NCI-H526 treated with DMSO at 0.1 percent for 48 hours (cell line): Measurements from ENCODE around the gene KIF19.
"Not testable (repeated sequence)": the region's sequence is repeated elsewhere in the genome, so short reads cannot be mapped to it uniquely, and the experiment has no call there.

Experiments
- DNase-seq: peaks from one replicate; lab custom pipeline; 2025; lab: John Stamatoyannopoulos, UW

Gene KIF19

GRCh38 chr17:74325743-74326379 is at the start of gene KIF19:
Gene KIF19 (plus strand): TSS chr17:74326226. CDS start chr17:74326350, 124 bp downstream.
- no peak for DNase-seq

GRCh38 chr17:74276541-74277009 is 49.5 kb upstream of the KIF19 start:
- DNase-seq, result no peak

GRCh38 chr17:74277935-74278334 is 48.1 kb upstream of the KIF19 start:
- no peak for DNase-seq

GRCh38 chr17:74279617-74280016 is 46.4 kb upstream of the KIF19 start:
- not testable (repeated sequence) for DNase-seq

GRCh38 chr17:74280093-74280513 is 45.9 kb upstream of the KIF19 start:
- DNase-seq, result no peak

GRCh38 chr17:74281799-74282198 is 44.2 kb upstream of the KIF19 start:
- DNase-seq, result no peak

- DNase-seq, result not testable (repeated sequence)
Observed at GRCh38 chr17:74282274-74282586, 43.8 kb upstream of the KIF19 start.

GRCh38 chr17:74282587-74283370 is 43.2 kb upstream of the KIF19 start:
- DNase-seq, result no peak

- no peak for DNase-seq
Observed at GRCh38 chr17:74283371-74283673, 42.7 kb upstream of the KIF19 start.

GRCh38 chr17:74287031-74287602 is 38.9 kb upstream of the KIF19 start:
- DNase-seq, result no peak

- no peak for DNase-seq
Observed at GRCh38 chr17:74288785-74289184, 37.2 kb upstream of the KIF19 start.

GRCh38 chr17:74289688-74290087 is 36.3 kb upstream of the KIF19 start:
- no peak for DNase-seq

- no peak for DNase-seq
Observed at GRCh38 chr17:74290340-74290739, 35.7 kb upstream of the KIF19 start.

GRCh38 chr17:74292495-74292894 is 33.5 kb upstream of the KIF19 start:
- DNase-seq, result no peak

- DNase-seq, result no peak
Observed at GRCh38 chr17:74295625-74296547, 30.1 kb upstream of the KIF19 start.

GRCh38 chr17:74296548-74296936 is 29.5 kb upstream of the KIF19 start:
- peak; percentile 19 for DNase-seq

GRCh38 chr17:74297941-74298340 is 28.1 kb upstream of the KIF19 start:
- no peak for DNase-seq

GRCh38 chr17:74298778-74299177 is 27.2 kb upstream of the KIF19 start:
- DNase-seq, result no peak

GRCh38 chr17:74299226-74300009 is 26.6 kb upstream of the KIF19 start:
- no peak for DNase-seq

- DNase-seq, result no peak
Observed at GRCh38 chr17:74303305-74303704, 22.7 kb upstream of the KIF19 start.

- no peak for DNase-seq
Observed at GRCh38 chr17:74304184-74304583, 21.8 kb upstream of the KIF19 start.
